DND-41 (cell line): Measurements from ENCODE around the gene ZC3H7A.

Experiments used
- CTCF ChIP-seq: IDR thresholded peaks from 2 replicates; pipeline ENCODE4 v1.5.1; 2012; ENCODE audit warnings: borderline replicate concordance, low read length, moderate library complexity, mild to moderate bottlenecking; ENCODE audit not compliant: poor library complexity, severe bottlenecking; ENCODE audit errors: extremely low read depth
- EZH2 ChIP-seq: IDR thresholded peaks from 3 replicates; pipeline ENCODE4 v1.6.1; 2012; ENCODE audit warnings: borderline replicate concordance, low read depth, mild to moderate bottlenecking, moderate library complexity, low read length, inconsistent platforms; ENCODE audit not compliant: severe bottlenecking

GRCh38 chr16:11759997-11760396, 37.1 kb downstream of the ZC3H7A start:
- no peak for TF ChIP-seq CTCF
- TF ChIP-seq EZH2, result no peak
